Kidney (tissue), 14 donors: ENCODE data around the gene CCDC6. TPM values are rescaled to one million over a fixed set of nuclear protein-coding genes. Genes with fewer than 3 reads are reported as not detected.
A peak's percentile ranks its signal among the peaks of the same experiment; 100 is the strongest.

Experiments used
- DNase-seq, 5 donors: peaks; one replicate each; pipeline ENCODE4 v3.0.0-alpha.2; 2013 to 2020
- FAIRE-seq: peaks from 2 replicates; lab custom pipeline; 2012; peaks lifted over from hg19 to GRCh38; lab: Jason Lieb, UNC
- H3K27ac ChIP-seq, 2 donors: one replicate each; pipeline ENCODE4 v1.7.0; 2013; ENCODE audit warnings: low read depth in 2 of 2, low read length in 2 of 2, inconsistent platforms in 1 of 2
- H3K27me3 ChIP-seq: one replicate; pipeline ENCODE4 v1.7.1; 2013; ENCODE audit warnings: low read length, inconsistent platforms; ENCODE audit not compliant: control insufficient read depth, insufficient read depth
- H3K36me3 ChIP-seq, 3 donors: one replicate each; pipeline versions ENCODE4 v1.7.0 to v1.7.1; 2013; ENCODE audit warnings: low read length in 3 of 3, control low read depth in 1 of 3, inconsistent platforms in 1 of 3; ENCODE audit not compliant: insufficient read depth in 3 of 3, control insufficient read depth in 2 of 3
- H3K4me1 ChIP-seq, 3 donors: one replicate each; pipeline versions ENCODE4 v1.7.0 to v1.7.1; 2013; ENCODE audit warnings: low read length in 3 of 3, inconsistent platforms in 1 of 3, low read depth in 1 of 3; ENCODE audit not compliant: control insufficient read depth in 2 of 3, insufficient read depth in 2 of 3
- H3K4me3 ChIP-seq, 3 donors: one replicate each; pipeline versions ENCODE4 v1.7.0 to v1.8.1; 2013; ENCODE audit warnings: low read length in 3 of 3, control low read depth in 1 of 3, inconsistent platforms in 1 of 3
- H3K9ac ChIP-seq, 3 donors: one replicate each; pipeline versions ENCODE4 v1.7.0 to v1.7.1; 2013; ENCODE audit warnings: low read length in 3 of 3, control low read depth in 1 of 3, inconsistent platforms in 1 of 3
- H3K9me3 ChIP-seq, 3 donors: one replicate each; pipeline versions ENCODE4 v1.7.0 to v1.7.1; 2013; ENCODE audit warnings: low read length in 3 of 3, control low read depth in 1 of 3, inconsistent platforms in 1 of 3; ENCODE audit not compliant: control insufficient read depth in 2 of 3, insufficient read depth in 1 of 3
- intact Hi-C: fragments of 100-400 bp; cut with DNase I; formaldehyde crosslinking; loops from one replicate; pipeline ENCODE4 v1.11.1; 2022
- polyA plus RNA-seq: library from polyadenylated mRNA; stranded (reverse); fragments of 350-450 nt; fragmentation: Illumina TruSeq; extraction: RNeasy Lipid Tissue Mini Kit (QIAGEN cat#74804); gene quantifications from one replicate; pipeline ENCODE4 v1.2.3, GENCODE V29; 2014; ENCODE audit warnings: low read depth, low replicate concordance; ENCODE audit not compliant: insufficient read depth
- total RNA-seq: library from RNA; stranded (reverse); fragmentation: NEBNext Ultra II Directional; extraction: Animal tissue kit (Norgen Biotek cat#: 25700); gene quantifications from one replicate; pipeline ENCODE4 v1.2.1, GENCODE V29; 2021
- TF ChIP-seq, protein P1 (sequence below): IDR thresholded peaks from 3 replicates; pipeline ENCODE4 v1.5.1; 2012; ENCODE audit warnings: mild to moderate bottlenecking, moderate library complexity, borderline replicate concordance; ENCODE audit not compliant: insufficient read depth; ENCODE audit errors: extremely low read depth
- donor health status: control.
- donor health status: control.
- donor health status: control.
- donor health status: control.
- donor health status: control.
- donor health status: DM: yes; HTN: yes; CAD: no.
- donor health status: Normal renal cell carcinoma (clear cell type).

CCDC6 gene
- total and polyA plus RNA-seq, 2 donors from 2014 or later = 15.5 to 47.0 TPM

DNA sequence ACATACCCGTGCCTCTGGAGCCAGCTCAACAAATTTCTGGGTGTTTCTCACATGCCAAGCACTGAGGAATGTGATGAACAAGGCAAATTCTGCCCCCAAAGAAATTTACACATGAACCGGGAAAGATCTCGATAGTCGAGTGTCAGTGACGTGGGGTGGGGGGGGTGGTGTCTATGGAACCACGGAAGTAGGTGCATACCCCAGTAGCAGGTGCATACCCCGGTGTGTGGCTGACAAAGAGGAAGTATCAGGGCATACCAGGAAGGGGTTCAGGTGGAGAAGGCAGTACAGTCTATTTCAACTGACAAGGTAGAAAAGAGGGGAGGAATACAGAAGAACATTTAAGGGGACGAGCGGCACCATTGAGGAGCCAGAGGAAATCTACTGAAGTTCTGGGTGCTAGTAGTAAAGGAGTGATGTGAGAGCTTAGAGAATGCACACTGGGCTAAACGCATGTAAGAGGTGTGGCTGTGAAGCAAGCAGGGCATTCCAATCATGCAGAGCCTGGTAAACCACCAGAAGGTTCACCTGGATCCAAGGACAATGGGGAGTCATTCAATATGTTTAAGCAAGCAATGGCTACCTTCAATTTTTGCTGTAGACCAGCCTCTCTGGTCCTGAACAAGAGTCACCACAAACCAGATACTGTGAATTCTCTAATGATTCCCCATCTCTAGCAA is 6.2 kb downstream of the CCDC6 start:
- intact Hi-C loops = no loop called here
- Histone ChIP-seq H3K4me1 (peaks cover 0 to 39% (median 27%) of the 10 kb centered on the region in 3 donors), H3K27ac (peak overlapping the region; percentile 40 to 48), H3K9me3 (no peaks in the 10 kb centered on the region), H3K36me3 (peaks cover 0 to 2% (median 0%) of the 10 kb centered on the region in 3 donors), H3K27me3 (no peaks in the 10 kb centered on the region), H3K4me3 (no peak overlapping the region), H3K9ac (no peak overlapping the region)
- TF ChIP-seq, protein P1, sequence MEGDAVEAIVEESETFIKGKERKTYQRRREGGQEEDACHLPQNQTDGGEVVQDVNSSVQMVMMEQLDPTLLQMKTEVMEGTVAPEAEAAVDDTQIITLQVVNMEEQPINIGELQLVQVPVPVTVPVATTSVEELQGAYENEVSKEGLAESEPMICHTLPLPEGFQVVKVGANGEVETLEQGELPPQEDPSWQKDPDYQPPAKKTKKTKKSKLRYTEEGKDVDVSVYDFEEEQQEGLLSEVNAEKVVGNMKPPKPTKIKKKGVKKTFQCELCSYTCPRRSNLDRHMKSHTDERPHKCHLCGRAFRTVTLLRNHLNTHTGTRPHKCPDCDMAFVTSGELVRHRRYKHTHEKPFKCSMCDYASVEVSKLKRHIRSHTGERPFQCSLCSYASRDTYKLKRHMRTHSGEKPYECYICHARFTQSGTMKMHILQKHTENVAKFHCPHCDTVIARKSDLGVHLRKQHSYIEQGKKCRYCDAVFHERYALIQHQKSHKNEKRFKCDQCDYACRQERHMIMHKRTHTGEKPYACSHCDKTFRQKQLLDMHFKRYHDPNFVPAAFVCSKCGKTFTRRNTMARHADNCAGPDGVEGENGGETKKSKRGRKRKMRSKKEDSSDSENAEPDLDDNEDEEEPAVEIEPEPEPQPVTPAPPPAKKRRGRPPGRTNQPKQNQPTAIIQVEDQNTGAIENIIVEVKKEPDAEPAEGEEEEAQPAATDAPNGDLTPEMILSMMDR = no peak
- FAIRE-seq (no peak), DNase-seq (peak in 1 of 5 donors; percentile 6)

DNA sequence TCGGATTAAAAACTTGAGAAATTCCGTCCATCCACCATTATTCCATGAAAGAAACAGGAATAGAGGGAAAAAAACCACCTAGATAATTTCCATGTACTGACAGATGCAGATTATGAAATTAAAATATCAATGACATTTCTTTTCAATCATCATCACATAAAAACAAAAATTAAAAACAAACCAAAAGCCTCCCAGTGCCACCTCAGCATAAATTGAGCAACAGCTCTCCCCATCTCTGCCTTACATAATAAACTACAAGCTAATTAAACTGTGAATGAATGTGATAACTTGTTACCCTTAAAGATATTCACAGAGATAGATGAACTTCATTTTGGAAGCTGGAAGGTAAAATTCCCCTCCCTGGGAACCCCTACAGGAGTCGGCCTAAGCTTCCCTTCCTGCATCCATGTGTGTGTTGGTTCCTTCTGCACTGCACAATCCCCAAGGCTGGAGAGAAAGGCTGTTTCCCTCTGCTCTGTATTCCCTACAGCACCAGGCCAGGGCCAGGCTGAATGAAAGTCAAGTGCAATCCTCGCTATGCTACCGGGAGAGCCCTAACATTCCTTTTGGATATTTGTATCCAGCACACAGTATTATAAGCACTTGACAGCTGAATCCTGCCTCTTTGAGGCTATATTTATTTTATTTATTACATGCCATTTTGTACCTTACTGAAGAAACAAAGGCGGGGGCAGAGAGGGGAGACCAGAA is 8.1 kb downstream of the CCDC6 start:
- no peak for FAIRE-seq
- H3K27ac ChIP-seq = no peak overlapping the region
- peaks cover 0 to 29% (median 26%) of the 10 kb centered on the region in 3 donors for H3K4me1 ChIP-seq

DNA sequence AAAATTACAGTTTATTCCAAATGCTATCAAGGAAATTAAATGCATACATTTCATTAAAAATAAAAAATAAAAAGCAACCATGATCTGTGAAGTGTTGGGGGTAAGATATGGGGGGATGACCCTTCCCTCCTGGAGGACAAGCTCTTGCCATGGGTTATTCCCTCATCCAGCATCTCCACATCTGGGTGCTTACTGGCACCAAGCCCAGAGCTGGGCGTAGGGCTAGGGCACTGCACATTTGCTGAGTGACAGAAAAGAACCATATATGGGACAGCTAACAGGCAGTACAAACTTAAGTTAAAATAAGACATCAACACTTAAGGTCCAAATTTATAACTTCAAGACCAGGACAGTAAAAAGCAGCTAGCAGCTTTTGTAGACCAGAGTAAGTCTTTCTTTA is 10.2 kb downstream of the CCDC6 start:
- no peaks in the 10 kb centered on the region for H3K9me3 ChIP-seq
- intact Hi-C loops = no loop called here
- TF ChIP-seq, protein P1 = no peak
- FAIRE-seq (no peak), DNase-seq (no peak)
- no peak overlapping the region for H3K9ac ChIP-seq
- H3K4me1 ChIP-seq = peaks cover 0 to 38% (median 27%) of the 10 kb centered on the region in 3 donors
- no peak overlapping the region for H3K27ac ChIP-seq
- no peak overlapping the region for H3K4me3 ChIP-seq
- peaks cover 0 to 2% (median 0%) of the 10 kb centered on the region in 3 donors for H3K36me3 ChIP-seq
- no peaks in the 10 kb centered on the region for H3K27me3 ChIP-seq

More for the DNA sequence above, 8.1 kb downstream of the CCDC6 start:
- H3K4me3 ChIP-seq = no peak overlapping the region
- no peak for DNase-seq
- intact Hi-C loops = no loop called here
- H3K27me3 ChIP-seq = no peaks in the 10 kb centered on the region
- TF ChIP-seq, protein P1 = no peak
- H3K36me3 ChIP-seq = peaks cover 0 to 2% (median 0%) of the 10 kb centered on the region in 3 donors
- H3K9ac ChIP-seq = no peak overlapping the region
- H3K9me3 ChIP-seq = no peaks in the 10 kb centered on the region
